Suprapubic skin (tissue), 4 donors: ENCODE measurements around the gene OTUB1. TPM values are rescaled to one million over a fixed set of nuclear protein-coding genes. Genes with fewer than 3 reads are reported as not detected.

ENCODE experiments used
- DNase-seq, 2 donors: peaks; one replicate each; pipeline ENCODE4 v3.0.0-alpha.2; 2019; ENCODE audit warnings: low spot score in 2 of 2
- H3K27ac ChIP-seq: fragments of 200-600 bp; sonication (generic); one replicate; pipeline ENCODE4 v1.5.1; 2019
- H3K27me3 ChIP-seq: fragments of 200-600 bp; sonication (generic); one replicate; pipeline ENCODE4 v1.5.1; 2019
- H3K36me3 ChIP-seq: fragments of 200-600 bp; sonication (generic); one replicate; pipeline ENCODE4 v1.5.1; 2019
- H3K4me1 ChIP-seq: fragments of 200-600 bp; sonication (generic); one replicate; pipeline ENCODE4 v1.5.1; 2019
- H3K4me3 ChIP-seq: fragments of 200-600 bp; sonication (generic); one replicate; pipeline ENCODE4 v1.5.1; 2019; ENCODE audit warnings: mild to moderate bottlenecking
- H3K9me3 ChIP-seq: fragments of 200-600 bp; sonication (generic); one replicate; pipeline ENCODE4 v1.5.1; 2019
- CTCF ChIP-seq, 2 donors: fragments of 200-600 bp in 1 of 2; fragments of 450-650 bp in 1 of 2; sonication (generic) in 1 of 2; IDR thresholded peaks; one replicate each; pipeline ENCODE4 v1.5.1; 2016 to 2019; ENCODE audit warnings: antibody characterized with exemption in 2 of 2, mild to moderate bottlenecking in 1 of 2, moderate library complexity in 1 of 2
- EP300 ChIP-seq: sonication (generic); formaldehyde crosslinking; IDR thresholded peaks from one replicate; pipeline ENCODE4 v1.6.1; 2017; ENCODE audit warnings: antibody characterized with exemption
- POLR2A ChIP-seq, 2 donors: fragments of 450-650 bp; IDR thresholded peaks; one replicate each; pipeline ENCODE4 v1.6.1; 2017; ENCODE audit warnings: antibody characterized with exemption in 2 of 2, mild to moderate bottlenecking in 2 of 2, moderate library complexity in 2 of 2
- POLR2AphosphoS5 ChIP-seq, 3 donors: sonication (generic); formaldehyde crosslinking; IDR thresholded peaks; one replicate each; pipeline ENCODE4 v1.6.1; 2017; ENCODE audit warnings: antibody characterized with exemption in 3 of 3
- WGBS: methylation state at CpG from one replicate; pipeline ENCODE4 v1.1.5; 2018; 5-methylcytosine and 5-hydroxymethylcytosine counted together
- total RNA-seq, 4 donors: library from RNA; depleted of rRNA; stranded (reverse); fragments of >200 nt; gene quantifications; one replicate each; pipeline ENCODE4 v1.1.0, GENCODE V29; 2016

OTUB1 gene
- total RNA-seq, 4 donors from 2014 or later: 78.4 to 117 (median 93.5) TPM

GRCh38 chr11:64020976-64021756 is 34.9 kb downstream of the OTUB1 start:
- no peaks in the 10 kb centered on the region for H3K36me3 ChIP-seq
- 68% methylated on average over 17 of the region's 22 CpGs for WGBS
- H3K27me3 ChIP-seq: no peaks in the 10 kb centered on the region
- no peak for DNase-seq
- no peak for TF ChIP-seq EP300
- TF ChIP-seq POLR2A (IDR thresholded peaks at IDR 0.05): no peak
- no peak for TF ChIP-seq POLR2AphosphoS5 (IDR thresholded peaks at IDR 0.05)
- TF ChIP-seq CTCF (IDR thresholded peaks at IDR 0.05): no peak
- no peaks in the 10 kb centered on the region for H3K9me3 ChIP-seq
- peaks cover 20% of the 10 kb centered on the region for H3K4me1 ChIP-seq
- H3K4me3 ChIP-seq: no peak overlapping the region
- no peak overlapping the region for H3K27ac ChIP-seq

DNA sequence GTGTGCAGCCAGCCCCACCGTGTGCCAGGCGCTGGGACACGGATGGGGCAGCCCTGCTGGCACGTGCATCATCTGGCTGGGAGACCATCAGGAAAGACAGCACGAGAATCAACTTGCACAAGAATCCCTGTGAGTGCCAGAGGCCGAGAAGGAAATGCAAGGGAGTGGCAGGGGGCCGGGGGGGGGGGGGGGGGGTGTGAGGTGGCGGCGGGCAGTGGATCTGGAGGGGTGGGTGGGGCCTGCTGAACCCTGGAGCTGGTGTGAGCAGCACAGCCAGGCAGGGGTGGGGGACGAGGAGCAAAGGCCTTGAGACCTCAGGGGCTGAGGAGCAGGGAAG is 35.5 kb downstream of the OTUB1 start:
- Histone ChIP-seq H3K36me3 (no peaks in the 10 kb centered on the region), H3K27ac (no peak overlapping the region), H3K4me3 (no peak overlapping the region), H3K9me3 (no peaks in the 10 kb centered on the region), H3K27me3 (no peaks in the 10 kb centered on the region), H3K4me1 (peaks cover 20% of the 10 kb centered on the region)
- TF ChIP-seq EP300 (no peak), POLR2AphosphoS5 (IDR thresholded peaks at IDR 0.05) (no peak), CTCF (IDR thresholded peaks at IDR 0.05) (no peak), POLR2A (IDR thresholded peaks at IDR 0.05) (no peak)
- 17% methylated on average over 7 of the region's 10 CpGs for WGBS
- DNase-seq: no peak

GRCh38 chr11:64022125-64022784 is 36.0 kb downstream of the OTUB1 start:
- TF ChIP-seq EP300 (no peak), CTCF (IDR thresholded peaks at IDR 0.05) (no peak), POLR2A (IDR thresholded peaks at IDR 0.05) (no peak), POLR2AphosphoS5 (IDR thresholded peaks at IDR 0.05) (no peak)
- peaks cover 20% of the 10 kb centered on the region for H3K4me1 ChIP-seq
- H3K27me3 ChIP-seq: no peaks in the 10 kb centered on the region
- no peaks in the 10 kb centered on the region for H3K9me3 ChIP-seq
- no peak for DNase-seq
- H3K4me3 ChIP-seq: no peak overlapping the region
- no peak overlapping the region for H3K27ac ChIP-seq
- no peaks in the 10 kb centered on the region for H3K36me3 ChIP-seq
- WGBS: 61% methylated on average over 12 of the region's 14 CpGs

DNA sequence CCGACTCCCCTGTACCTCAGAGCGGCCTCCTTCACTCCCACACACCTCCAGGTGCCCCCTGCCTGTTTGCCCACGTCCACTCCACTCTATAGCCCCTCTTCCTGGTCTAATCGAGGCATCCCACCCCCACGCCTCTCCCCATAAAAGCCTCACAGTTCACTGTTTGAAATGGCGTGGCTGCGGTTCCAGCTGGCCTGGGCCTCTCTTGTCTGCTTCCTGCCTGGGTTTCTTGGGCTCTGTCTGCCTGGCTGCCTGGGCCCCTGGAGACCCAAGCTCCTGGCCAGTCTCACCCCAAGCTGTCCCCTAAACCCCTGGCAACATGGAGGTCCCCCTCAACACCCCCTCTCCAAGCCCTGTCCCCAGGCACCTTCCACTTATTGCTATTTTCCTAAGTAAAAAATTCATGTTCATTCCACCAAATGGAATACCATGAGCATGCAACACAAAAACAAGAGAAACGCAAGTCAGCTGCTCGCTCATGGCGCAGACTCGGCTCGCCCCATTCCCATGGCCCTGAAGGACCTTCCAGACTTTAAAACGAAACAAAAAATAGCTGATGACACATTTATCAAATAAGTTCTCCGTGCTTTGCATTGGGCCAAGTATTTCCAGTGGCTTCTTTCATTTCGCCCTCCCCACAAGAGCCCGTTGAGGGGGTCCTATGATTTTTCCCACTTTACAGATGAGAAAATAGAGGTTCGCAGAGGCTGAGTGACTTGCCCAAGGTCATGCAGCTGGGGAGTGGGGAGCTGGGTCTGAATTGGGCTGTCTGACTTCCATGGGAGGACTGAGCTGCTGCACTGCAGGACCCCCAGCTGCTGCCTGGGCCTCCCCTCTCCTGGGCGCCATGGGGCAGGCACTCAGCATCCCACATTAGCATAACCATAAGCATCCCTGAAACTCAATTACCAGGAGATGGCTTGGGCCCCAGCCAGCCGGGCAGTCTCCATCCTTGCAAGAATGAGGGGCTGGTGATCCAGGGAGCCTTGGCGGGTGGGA is 37.8 kb downstream of the OTUB1 start:
- no peak overlapping the region for H3K4me3 ChIP-seq
- no peak for DNase-seq
- WGBS: 91% methylated on average over 19 of the region's 20 CpGs
- no peak overlapping the region for H3K27ac ChIP-seq
- no peaks in the 10 kb centered on the region for H3K9me3 ChIP-seq
- peaks cover 17% of the 10 kb centered on the region for H3K4me1 ChIP-seq
- TF ChIP-seq POLR2A (IDR thresholded peaks at IDR 0.05): no peak
- no peak for TF ChIP-seq EP300
- TF ChIP-seq CTCF (IDR thresholded peaks at IDR 0.05): no peak
- no peak for TF ChIP-seq POLR2AphosphoS5 (IDR thresholded peaks at IDR 0.05)
- H3K36me3 ChIP-seq: no peaks in the 10 kb centered on the region
- no peaks in the 10 kb centered on the region for H3K27me3 ChIP-seq
